ENCODE measurements around the gene GALNT13.

The GALNT13 gene

DNA sequence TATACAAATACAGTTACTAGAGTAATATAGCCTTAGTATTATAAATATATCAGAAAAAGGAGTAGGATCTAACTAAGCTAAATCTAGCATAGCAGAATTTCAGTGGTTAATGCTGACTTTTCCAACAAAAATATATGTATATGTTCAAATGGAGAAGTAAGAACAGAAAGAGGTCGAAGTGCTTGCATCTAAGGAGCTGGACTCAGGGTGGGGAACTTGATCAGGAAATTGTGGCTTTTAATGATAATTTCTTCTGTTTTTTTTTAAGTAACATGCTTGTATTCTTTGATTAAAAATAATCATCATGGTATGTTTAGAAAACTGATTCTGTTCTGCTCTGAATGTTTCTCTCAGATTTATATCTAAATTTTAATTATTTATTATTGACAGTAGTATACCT lies 327.1 kb downstream of the GALNT13 start:
- FAIRE-seq = no peak
- TF ChIP-seq, protein P1, sequence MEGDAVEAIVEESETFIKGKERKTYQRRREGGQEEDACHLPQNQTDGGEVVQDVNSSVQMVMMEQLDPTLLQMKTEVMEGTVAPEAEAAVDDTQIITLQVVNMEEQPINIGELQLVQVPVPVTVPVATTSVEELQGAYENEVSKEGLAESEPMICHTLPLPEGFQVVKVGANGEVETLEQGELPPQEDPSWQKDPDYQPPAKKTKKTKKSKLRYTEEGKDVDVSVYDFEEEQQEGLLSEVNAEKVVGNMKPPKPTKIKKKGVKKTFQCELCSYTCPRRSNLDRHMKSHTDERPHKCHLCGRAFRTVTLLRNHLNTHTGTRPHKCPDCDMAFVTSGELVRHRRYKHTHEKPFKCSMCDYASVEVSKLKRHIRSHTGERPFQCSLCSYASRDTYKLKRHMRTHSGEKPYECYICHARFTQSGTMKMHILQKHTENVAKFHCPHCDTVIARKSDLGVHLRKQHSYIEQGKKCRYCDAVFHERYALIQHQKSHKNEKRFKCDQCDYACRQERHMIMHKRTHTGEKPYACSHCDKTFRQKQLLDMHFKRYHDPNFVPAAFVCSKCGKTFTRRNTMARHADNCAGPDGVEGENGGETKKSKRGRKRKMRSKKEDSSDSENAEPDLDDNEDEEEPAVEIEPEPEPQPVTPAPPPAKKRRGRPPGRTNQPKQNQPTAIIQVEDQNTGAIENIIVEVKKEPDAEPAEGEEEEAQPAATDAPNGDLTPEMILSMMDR (IDR thresholded peaks at IDR 0.05; ENCODE audit: insufficient read depth, missing control alignments) = no peak
- DNase-seq (ENCODE audit: insufficient read length, low spot score) = no peak

DNA sequence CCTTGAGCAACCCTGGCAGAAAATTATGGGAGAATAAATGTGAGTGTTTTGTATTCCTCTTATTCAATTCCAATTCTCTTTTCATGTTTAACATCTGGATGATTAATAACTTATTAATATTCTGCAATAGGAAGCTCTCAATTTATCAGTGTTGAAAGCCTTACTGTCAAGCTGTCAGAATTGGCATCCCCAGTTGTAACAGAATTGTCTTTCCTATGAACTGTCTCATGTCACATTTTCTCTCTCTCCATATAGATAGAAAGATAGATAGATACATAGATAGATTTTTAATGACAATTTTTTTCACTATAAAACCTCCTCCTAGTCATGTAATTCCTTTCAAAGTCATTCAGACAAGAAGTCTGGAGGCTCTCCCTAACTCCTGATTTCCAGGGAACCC lies 331.5 kb downstream of the GALNT13 start:
- TF ChIP-seq, protein P1 (IDR thresholded peaks at IDR 0.05; ENCODE audit: insufficient read depth, missing control alignments) = no peak

GRCh38 chr2:154203902-154204301 lies 332.2 kb downstream of the GALNT13 start:
- FAIRE-seq (no peak), DNase-seq (ENCODE audit: insufficient read length, low spot score) (no peak)
- TF ChIP-seq, protein P1 (IDR thresholded peaks at IDR 0.05; ENCODE audit: insufficient read depth, missing control alignments) = no peak

More for the DNA sequence above, 331.5 kb downstream of the GALNT13 start:
- DNase-seq (ENCODE audit: insufficient read length, low spot score) (no peak), FAIRE-seq (no peak)

- TF ChIP-seq, protein P1 (IDR thresholded peaks at IDR 0.05; ENCODE audit: insufficient read depth, missing control alignments) = no peak
- DNase-seq (ENCODE audit: insufficient read length, low spot score) (no peak), FAIRE-seq (no peak)
Measured at GRCh38 chr2:154207288-154208047, 335.7 kb downstream of the GALNT13 start.

- no peak for DNase-seq (ENCODE audit: insufficient read length, low spot score)
- no peak for FAIRE-seq
- TF ChIP-seq, protein P1 (IDR thresholded peaks at IDR 0.05; ENCODE audit: insufficient read depth, missing control alignments) = no peak
Measured at GRCh38 chr2:154223726-154224125, 352.0 kb downstream of the GALNT13 start.

- no peak for FAIRE-seq
- TF ChIP-seq, protein P1 (IDR thresholded peaks at IDR 0.05; ENCODE audit: insufficient read depth, missing control alignments) = no peak
- no peak for DNase-seq (ENCODE audit: insufficient read length, low spot score)
Measured at GRCh38 chr2:154226931-154227330, 355.2 kb downstream of the GALNT13 start.

- FAIRE-seq (no peak), DNase-seq (ENCODE audit: insufficient read length, low spot score) (no peak)
- TF ChIP-seq, protein P1 (IDR thresholded peaks at IDR 0.05; ENCODE audit: insufficient read depth, missing control alignments) = no peak
Measured at GRCh38 chr2:154228566-154229280, 357.0 kb downstream of the GALNT13 start.
